OCI-LY7 (cell line): ENCODE results near the gene ZNF691.

Source experiments
- CTCF ChIP-seq: fragments of 200-600 bp; sonication (generic); conservative IDR thresholded peaks from 2 replicates; pipeline ENCODE4 v1.5.1; 2014; ENCODE audit warnings: mild to moderate bottlenecking, antibody characterized with exemption, low read length, moderate library complexity, mixed read lengths
- EZH2phosphoT487 ChIP-seq: fragments of 200-600 bp; sonication (generic); IDR thresholded peaks from 2 replicates; pipeline ENCODE4 v1.6.1; 2018; ENCODE audit warnings: low read depth, borderline replicate concordance, mild to moderate bottlenecking, mixed run types, antibody characterized with exemption, low read length, moderate library complexity, mixed read lengths

DNA sequence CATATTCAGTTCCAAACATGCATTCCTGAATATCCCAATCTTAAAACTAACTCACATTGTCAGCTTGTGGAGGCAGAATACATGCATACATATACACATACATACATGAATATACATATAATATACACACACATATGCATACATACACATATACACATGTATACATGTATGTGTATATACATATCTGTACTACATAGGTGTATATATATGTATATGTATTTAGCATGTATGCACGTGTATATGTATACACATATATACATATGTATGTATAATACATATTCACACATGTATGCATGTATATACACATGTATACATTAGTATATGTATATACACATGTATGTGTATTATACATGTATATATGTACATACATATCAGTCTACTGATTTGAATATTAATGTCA lies 1.2 kb upstream of the ZNF691 start:
- TF ChIP-seq CTCF, result no peak
- no peak for TF ChIP-seq EZH2phosphoT487
